ENCODE data around the gene NECAB2.
"Not testable (repeated sequence)": the region's sequence is repeated elsewhere in the genome, so short reads cannot be mapped to it uniquely, and the experiment has no call there.

Gene NECAB2

DNA sequence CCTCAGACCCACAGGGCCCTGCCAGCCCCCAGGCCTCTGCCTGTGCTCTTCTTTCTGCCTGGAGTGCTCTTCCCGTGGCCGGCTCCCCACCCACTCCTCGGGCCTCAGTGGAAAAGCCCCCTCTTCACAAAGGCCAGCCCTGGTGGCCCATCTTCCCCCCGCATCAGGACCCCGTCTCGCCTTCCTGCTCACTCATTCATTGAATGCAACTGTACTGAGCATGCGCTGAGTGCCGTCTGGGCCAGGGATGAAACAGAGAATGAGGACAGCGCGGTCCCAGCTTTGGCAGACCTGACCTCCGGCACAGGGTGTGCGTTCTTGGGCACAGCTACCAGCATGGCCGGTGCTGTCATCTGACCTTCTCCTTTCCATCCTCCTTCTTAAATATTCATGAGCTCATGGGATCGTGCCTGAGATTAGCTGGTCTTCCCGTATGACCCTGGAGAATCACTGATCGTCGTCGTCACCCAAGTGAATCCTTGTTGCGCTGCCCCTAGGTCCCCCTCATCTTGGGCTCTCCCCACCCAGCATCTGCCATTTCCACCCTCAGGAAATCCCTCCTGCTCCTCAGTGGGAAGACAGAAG is 31.4 kb upstream of the NECAB2 start:
- DNase-seq = no peak

DNA sequence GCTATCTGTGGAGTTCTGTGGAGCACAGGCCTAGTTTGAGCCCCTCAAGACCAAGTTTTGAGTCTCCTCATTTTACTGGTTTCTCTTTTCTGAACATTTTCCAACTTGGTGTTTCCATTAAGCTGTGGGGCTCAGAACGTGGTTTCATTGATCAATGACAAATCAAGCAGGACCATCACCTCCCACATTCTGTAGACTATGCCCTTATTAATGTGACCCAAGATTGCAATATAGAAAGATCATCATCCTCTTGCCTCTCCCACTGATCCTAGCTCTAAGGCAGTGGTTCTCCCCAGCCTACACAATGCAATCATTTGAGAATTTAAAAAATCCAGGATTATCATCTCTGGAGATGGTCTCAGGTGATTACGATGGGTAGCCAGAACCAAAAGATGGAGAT is 30.8 kb upstream of the NECAB2 start:
- DNase-seq = no peak

DNA sequence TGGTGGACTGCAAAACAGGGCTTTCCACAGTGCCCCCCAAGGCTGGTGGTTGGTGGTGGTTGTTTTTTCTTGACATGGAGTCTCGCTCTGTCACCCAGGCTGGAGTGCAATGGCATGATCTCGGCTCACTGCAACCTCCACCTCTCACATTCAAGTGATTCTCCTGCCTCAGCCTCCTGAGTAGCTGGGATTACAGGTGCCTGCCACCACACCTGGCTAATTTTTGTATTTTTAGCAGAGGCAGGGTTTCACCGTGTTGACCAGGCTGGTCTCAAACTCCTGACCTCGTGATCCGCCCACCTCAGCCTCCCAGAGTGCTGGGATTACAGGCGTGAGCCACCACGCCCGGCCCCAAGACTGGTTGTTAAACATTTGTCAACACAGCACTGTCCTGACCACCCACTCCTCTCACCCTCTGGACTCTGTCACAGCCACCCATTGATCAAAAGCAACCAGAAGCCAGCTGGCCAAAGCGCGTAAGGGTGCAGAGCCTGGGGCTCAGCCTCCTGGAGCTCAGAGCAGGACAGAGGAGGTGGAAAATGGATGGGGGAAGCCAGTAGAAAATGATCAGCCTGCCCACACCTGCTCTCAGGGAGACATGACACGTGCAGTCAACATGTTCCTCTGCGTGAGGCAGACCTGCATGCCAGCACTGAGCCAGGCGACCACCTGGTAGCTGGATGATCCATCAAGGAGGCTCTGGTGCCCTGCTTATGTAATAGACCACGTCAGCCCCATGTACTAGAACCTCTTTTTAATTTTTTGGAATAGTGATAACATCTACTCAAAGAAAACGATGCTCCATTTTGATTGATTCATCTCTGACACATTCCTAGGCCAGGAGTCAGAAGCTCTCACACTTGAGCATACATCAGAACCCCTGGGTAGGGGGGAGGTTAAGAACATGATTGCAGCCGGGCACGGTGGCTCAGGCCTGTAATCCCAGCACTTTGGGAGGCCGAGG is 29.8 kb upstream of the NECAB2 start:
- no peak for DNase-seq

DNA sequence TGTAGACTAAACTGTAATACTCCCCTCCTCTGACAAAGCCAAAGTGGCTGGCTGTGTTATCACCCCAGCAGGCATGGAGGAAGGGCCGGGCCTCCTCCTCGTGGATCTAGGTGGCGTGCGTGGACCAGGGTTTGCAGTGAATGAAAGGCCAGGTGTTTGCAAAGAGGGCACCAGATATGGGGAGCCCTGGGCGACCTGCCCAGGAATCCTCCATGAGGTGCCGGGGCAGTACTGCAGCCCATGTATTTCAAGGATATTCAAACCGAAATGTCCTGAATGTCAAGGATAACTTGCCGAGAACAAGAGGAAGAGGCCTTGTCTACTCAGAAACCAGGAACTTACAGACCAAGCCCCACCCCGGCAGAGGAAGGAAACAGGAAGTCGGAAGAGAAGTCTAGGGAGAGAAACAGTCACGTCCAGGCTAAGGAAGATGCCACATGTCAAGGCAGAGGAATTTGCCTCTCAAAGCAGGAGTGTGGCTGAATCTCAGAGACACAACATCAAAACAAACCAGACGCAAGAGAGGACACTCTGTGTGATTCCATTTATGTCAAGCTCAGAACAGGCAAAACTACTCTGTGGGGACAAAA is 28.7 kb upstream of the NECAB2 start:
- DNase-seq = no peak

DNA sequence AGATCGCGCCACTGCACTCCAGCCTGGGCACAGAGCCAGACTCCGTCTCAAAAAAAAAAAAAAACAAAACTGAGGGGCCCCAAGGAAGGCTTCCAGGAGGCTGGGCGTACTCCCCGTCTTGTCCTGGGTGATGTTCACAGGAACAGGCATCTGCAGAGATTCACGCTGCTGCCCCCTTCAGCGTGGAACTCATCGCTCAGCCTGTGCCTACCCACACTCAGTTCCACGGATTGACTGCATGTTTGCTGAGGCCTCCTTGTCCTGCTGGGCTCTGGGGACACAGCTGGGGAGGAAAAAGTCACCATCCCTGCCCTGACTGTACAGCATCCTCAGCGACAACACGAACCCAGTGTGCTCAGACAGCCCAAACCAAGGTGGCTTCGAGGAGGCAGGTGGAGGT is 27.9 kb upstream of the NECAB2 start:
- DNase-seq = no peak

DNA sequence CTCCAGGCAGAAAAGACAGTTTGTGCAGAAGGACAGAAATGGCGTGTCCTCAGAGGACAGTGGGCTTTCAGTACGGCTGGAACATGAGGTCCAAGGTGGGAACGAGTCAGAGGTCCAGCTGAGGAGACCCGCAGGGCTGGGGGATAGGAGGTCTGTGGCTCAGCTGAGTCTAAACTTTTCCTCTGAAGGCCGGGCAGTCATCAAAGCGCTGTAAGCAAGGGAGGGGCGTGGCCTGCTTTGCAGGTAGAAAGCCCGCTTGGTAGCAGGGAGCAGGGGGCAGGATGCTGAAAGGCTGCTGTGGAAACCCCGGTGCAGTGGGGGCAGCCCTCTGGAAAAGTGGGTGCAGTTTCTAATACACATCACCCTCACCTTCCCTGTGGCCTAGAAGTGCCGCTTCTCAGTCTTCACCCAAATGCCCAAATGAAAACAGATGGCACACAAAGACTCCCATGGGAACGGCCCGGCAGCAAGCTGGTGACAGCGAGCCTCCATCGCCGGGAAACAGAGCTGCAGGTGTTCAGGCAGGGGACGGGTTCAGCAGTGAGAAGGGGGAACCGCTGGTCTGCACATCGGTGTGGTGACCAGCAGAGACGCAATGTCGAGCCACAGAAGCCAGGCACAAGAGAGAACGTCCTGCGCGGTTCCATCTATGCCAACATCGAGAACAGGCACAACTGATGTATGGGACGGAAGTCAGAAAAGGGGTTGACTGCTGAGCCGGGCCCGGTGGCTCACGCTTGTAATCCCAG is 27.2 kb upstream of the NECAB2 start:
- DNase-seq = no peak

DNA sequence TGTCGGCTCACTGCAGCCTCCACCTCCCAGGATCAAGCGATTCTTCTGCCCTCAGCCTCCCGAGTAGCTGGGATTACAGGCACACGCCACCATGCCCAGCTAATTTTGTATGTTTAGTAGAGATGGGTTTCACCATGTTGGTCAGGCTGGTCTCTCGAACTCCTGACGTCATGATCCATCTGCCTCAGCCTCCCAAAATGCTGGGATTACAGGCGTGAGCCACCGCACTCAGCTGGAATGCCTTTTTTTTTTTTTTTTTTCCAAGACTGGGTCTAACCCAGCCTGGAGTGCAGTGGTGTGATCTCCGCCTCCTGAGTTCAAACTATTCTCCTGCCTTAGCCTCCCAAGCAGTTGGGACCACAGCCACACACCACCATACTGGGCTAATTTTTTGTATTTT is 26.5 kb upstream of the NECAB2 start:
- DNase-seq = not testable (repeated sequence)

DNA sequence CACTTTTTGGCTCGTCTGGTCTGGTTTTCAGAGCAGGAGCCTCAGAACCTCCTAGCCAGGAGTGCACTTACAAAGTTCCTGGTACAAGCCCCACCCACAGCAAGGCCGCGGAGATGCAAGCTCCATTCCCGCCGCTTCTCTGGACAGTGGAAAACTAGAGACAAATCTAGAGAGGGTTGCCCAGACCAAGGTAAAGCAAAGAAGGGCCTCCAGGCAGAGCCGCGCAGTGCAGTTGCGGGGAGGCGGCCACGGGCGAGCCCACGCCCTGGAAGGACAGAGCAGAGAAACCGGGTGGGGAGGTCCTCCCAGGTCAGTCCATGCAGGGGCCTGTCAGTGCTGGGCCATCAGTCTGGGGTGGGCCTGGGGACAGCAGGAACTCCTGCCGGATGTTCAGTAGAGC is 26.0 kb upstream of the NECAB2 start:
- no peak for DNase-seq

DNA sequence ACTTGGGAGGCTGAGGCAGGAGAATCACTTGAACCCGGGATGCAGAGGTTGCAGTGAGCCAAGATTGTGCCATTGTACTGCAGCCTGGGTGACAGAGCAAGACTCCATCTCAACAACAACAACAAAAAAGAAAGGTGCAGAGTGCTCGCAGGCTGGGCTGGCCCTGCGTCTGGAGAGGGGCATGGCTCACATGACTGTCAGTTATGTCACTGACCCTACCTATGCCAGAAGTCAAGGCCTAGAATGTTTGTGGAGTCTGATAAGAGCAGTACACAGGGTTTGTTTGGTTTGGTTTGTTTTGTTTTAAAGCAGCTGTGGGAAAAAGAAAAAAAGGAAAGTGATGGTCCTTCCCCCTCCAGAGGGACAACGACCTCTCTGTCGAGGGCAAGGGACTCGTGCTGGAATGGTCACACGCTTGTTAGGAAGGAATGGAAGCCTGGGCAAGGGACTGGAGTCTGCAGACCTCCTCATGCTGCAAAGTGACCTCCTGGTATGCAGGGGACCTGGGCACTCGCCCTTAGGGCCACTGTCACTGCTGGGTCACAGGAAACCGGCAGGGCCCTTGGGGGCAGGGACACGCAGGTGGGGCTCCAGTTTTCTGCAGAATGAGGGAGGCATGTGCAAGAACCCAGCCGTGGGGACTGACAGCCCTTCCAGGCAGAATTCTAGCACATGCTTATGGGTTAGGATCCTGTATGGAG is 25.1 kb upstream of the NECAB2 start:
- no peak for DNase-seq

DNA sequence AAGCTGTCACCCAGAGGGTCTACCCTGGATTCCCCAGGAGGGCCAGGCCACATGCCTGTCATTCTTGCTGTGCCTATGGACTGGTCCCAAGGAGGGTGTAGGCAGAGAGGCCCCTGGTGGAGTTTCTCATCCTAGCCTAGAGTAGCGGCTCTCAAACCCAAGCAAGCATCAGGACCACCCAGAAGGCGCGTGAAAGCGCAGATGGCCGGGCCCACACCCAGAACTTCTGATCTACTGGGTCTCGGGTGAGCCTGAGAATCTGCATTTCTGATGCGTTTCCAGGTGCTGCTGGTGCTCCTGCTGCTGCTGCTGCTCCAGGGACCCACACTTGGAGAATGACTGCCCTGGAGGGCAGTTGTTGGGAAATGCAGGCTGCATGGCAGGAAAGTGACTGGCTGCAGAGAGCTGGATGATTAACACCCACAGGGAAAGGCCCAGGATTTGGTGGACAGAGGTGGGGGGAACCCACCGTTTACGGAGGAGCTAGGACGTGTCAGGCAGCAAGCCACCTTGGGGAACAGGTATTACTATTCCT is 24.5 kb upstream of the NECAB2 start:
- DNase-seq = no peak

DNA sequence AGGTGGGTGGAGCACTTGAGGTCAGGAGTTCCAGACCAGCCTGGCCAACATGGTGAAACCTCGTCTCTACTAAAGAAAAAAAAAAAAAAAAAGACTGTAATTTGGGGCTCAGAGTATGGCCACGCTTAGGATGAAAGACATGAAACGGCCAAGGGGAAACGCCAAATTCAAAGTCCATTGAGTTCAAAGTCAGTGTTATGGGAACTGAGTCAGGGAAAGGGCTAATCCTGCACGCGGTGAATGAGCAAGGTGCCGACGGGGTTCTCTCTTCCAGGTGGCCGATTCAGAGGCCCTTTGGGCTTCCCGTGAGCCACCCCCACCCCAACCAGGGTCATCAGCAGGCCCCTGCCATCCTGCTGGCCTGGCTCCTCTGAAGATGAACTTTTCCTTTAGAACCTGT is 22.5 kb upstream of the NECAB2 start:
- no peak for DNase-seq

DNA sequence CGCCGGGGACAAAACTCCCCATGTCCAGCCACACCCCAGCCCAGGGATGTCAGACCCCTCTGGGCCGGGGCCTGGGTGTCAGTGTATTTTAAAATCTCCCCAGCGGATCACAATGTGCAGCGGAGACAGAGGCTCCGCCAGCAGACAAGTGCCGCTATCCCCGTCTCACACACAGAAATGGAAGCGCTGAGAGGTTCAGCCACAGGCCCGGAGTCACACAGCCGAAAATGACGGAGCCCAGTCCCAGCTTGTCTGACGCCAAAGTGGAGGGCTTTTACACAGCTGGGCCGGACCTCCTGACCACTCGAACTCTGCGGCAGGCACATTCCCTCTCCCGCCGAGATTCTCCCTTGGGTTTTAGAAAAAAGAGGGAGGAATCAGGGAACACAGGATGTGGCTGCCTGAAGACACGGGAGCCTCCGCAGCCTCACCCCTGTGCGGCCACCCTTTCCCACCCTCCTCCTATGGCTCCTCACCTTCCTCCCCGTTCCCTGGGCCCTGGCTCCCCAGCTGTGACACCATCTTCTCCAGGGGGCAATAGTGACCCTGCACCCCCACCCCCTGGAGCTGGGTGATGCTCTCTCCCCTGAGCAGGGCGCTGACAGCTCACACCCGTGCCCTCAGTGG is 21.8 kb upstream of the NECAB2 start:
- no peak for DNase-seq

DNA sequence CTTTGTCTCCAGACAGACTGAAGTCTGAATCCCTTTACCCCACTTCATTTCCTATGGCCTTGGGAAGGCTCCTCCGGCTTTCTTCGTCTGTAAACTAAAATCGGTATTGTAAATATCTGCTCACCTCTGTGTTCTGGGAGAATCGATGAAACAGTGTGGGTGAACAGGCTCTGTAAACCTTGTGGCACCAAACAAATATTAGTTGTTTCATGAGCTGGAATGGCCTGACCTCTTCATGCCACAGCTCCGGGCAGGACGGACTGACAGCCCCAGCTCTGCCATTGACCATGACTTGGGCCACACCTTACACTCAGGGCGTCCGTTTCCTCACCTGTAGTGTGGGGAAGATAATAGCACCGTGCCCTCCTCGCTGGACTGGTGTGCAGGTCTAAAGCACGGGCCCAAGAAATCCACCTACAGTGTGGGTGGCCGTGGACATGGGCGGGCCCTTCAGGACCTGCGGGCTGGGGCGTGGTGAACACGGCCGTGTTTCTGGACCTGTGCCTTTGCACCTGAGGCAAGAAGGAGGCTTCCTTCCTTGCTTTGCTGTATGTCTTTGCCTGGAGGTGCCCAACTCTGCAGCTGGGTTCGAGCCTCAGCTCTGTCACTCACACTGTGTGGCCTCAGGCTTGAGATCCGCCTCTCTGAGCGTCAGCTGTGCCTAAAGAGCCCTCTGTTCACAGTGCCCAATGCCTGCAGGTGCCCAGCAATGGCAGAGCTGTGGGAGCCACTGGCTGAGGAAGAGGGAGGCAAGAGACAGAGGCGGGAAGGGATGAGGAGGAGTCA is 21.1 kb upstream of the NECAB2 start:
- no peak for DNase-seq

DNA sequence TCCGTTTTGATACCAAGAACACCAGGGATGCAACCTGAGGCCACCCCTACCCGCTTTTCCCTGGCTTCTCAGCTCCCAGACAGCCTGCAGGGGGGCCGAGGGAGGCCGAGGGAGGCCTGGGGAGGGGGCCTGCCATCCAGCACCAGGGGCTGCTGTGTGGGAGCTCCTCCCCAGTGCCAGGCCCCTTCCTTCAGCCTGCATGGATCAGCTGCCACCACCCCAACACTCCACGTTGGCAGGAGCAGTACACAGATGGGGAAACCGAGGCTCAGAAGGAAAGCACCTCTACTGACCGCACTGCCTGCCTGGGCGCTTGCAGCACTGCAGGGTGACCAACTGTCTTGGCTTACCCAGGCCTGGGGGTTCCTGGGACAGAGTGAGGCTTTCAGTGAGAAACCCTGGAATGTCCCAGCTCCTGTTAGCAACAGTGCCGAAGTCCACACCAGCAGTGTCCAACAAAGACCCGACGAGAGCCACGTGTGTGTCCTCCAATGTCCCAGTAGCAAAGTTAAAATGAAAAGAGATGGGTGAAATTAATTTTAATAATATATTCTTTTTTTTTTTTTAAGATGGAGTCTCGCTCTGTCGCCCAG is 20.3 kb upstream of the NECAB2 start:
- no peak for DNase-seq

DNA sequence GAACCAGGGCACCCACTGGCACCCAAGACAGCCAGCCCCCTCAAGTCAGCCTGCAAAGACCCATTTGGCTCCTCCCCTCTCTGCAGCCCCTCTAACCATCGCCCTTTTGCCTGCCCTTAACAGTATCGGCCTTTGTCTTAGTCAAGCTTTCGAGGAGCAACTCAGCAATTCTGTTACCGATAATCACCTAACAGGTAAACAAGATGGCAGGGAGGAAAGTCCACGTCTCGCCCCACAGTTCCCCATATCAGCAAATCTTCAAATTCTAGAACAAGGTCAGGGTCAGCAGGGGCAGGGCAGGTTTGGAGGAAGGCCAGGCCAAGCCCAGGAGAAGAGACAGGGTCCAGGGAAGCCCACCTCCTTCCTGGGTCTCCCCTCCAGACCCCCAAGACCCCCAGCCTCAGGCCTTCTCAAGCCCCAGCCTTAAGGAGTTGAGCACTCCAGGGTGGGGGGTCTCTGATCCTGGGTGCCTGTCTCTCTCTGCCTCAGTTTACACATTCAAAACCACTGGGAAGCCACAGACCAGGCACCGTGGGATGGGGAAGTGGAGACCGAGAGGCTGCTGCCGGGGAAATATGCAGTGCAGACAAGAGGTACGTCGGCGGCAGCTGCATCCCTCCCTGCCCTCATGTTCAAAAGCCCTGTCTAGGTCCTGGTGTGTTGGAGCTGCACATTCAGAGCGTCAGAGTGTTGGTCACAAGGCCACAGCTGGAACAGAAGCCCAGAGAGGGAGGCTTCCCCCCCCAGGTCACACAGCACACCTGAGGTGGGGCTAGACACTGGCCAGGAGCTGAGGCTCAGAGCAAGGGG is 18.9 kb upstream of the NECAB2 start:
- no peak for DNase-seq

DNA sequence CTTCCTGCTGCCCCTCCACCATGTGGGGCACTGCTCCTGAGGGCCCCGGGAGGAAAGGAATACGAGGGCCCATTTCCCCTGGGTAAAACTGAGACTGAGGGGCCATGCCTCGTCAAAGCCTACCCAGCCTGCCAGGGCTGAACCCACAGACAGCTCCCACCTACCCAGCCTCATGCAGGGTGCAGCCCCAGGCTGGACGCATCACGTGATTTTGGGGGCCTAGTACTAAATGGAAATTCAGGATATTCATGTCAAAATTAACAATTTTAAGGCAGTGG is 18.4 kb upstream of the NECAB2 start:
- DNase-seq = no peak

DNA sequence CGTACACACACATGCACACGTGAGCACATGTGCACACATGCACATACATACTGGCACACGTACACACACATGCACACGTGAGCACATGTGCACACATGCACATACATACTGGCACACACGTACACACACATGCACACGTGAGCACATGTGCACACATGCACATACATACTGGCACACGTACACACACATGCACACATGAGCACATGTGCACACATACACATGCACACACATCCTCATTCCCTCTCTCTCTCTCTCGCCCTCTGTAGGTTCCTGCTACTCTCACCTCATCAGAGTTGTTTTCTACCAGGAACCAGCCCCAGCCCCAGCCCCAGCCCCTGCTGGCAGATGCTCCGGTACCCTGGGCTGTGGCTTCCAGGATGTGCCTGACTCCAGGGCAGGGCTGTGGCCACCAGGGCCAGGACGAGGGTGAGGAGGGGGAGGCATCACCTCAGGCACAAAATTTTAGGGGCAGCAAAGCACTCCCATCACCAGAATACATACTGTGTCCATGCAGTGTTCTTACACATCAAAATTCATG is 17.1 kb upstream of the NECAB2 start:
- DNase-seq = not testable (repeated sequence)

DNA sequence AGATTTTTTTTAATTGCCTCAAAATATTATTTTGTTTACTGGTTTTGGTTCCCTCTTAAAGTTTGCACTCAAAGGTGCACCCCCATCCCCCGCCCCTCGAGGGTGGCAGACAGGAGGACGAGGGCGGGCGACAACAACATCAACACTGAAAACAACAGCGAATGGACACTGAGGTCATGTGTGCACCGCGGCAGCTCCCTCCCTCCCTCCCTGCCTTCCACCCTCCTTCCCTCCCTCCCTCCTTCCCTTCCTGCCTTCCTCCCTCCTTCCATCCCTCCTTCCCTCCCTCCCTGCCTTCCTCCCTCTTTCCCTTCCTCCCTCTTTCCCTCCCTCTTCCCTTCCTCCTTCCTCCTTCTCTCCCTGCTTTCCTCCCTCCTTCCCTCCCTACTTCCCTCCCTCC is 16.5 kb upstream of the NECAB2 start:
- no peak for DNase-seq

DNA sequence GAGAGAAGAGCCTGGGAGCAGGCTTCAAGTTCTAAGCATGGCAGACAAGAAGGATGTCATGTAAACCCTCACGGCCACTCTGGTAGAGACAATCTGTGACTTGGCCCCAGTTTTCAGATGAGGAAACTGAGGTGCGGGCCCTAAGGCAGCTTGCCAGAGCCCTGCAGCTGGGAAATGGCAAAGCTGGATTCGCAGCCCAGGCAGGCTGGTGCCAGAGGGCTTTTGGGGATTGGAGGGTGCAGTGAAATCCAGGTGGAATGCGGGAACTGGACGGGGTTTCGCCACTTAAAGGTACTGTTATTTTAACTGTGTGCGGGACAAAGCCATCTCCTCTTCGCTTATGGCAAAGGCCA is 15.5 kb upstream of the NECAB2 start:
- no peak for DNase-seq
